K562 (cell line): ENCODE data around the gene ABHD17C. TPM values are rescaled to one million over a fixed set of nuclear protein-coding genes. Genes with fewer than 3 reads are reported as not detected.

Source experiments
- ATAC-seq: fragments of 200-7000 bp; cut with Tn5 transposase; 3 replicates; pipeline ENCODE4 v1.9.1; 2020; ENCODE audit warnings: moderate library complexity
- BruUV-seq: library from RNA; stranded (reverse); fragments of 400-500 nt; replicated peaks from 2 replicates; lab custom pipeline; 2021; lab: Mats Ljungman, UMichigan
- CTCF ChIA-PET: fragments of 300-600 bp; formaldehyde crosslinking; extraction: SDS; loops from one replicate; lab custom pipeline; 2021; ENCODE audit warnings: low intra/inter-chr PET ratio; lab: Yijun Ruan, JAX
- POLR2A ChIA-PET: fragments of 300-600, 350-650 bp; sonication (Branson Sonifier 250); formaldehyde crosslinking; extraction: SDS; loops from one replicate; lab custom pipeline; 2021; ENCODE audit warnings: antibody characterized with exemption, inconsistent platforms; lab: Yijun Ruan, JAX
- DNase-seq, 4 experiments: peaks; one replicate each; pipeline versions ENCODE4 v3.0.0 to v3.0.0-alpha.2; 2011 to 2018; ENCODE audit warnings: low spot score in 3 of 4, mixed read lengths in 3 of 4; ENCODE audit errors: extremely low read depth in 1 of 4
- FAIRE-seq: peaks from 2 replicates; lab custom pipeline; 2011; peaks lifted over from hg19 to GRCh38; lab: Jason Lieb, UNC
- H2AFZ ChIP-seq: 2 replicates; pipeline ENCODE4 v1.6.0; 2011; ENCODE audit warnings: low read depth, low read length, control low read depth, inconsistent platforms
- H3K27ac ChIP-seq: fragments of 200-600 bp; 3 replicates; pipeline ENCODE4 v1.8.0; 2011; ENCODE audit warnings: low read depth, mild to moderate bottlenecking, control low read depth, inconsistent platforms, low read length, moderate library complexity, mixed read lengths; ENCODE audit errors: extremely low read depth
- H3K27me3 ChIP-seq, 2 experiments: fragments of 300-600 bp in 1 of 2; 2 replicates in 1 of 2; 3 replicates in 1 of 2; pipeline versions ENCODE4 v1.6.0 to v1.8.0; 2011; ENCODE audit warnings: inconsistent platforms in 2 of 2, low read length in 2 of 2, mild to moderate bottlenecking in 1 of 2, mixed read lengths in 1 of 2, moderate library complexity in 1 of 2; ENCODE audit not compliant: control insufficient read depth in 2 of 2, insufficient read depth in 2 of 2
- H3K36me3 ChIP-seq: fragments of 300-600 bp; 3 replicates; pipeline ENCODE4 v1.8.0; 2011; ENCODE audit warnings: mild to moderate bottlenecking, low read length, inconsistent platforms; ENCODE audit not compliant: control insufficient read depth, insufficient read depth
- H3K4me1 ChIP-seq, 2 experiments: fragments of 200-600 bp in 1 of 2; replicated peaks in 1 of 2; 2 replicates in 1 of 2; 3 replicates in 1 of 2; pipeline versions ENCODE4 v1.5.1 to v1.8.0; 2011; ENCODE audit warnings: inconsistent platforms in 2 of 2, low read length in 2 of 2, mild to moderate bottlenecking in 1 of 2, mixed read lengths in 1 of 2, moderate library complexity in 1 of 2; ENCODE audit not compliant: control insufficient read depth in 2 of 2, insufficient read depth in 2 of 2
- H3K4me2 ChIP-seq: 2 replicates; pipeline ENCODE4 v1.6.1; 2011; ENCODE audit warnings: low read length, control low read depth, inconsistent platforms, mixed read lengths; ENCODE audit not compliant: insufficient read depth
- H3K4me3 ChIP-seq: fragments of 200-600 bp; sonication (generic), shearing (Covaris generic); 2 replicates; pipeline ENCODE4 v1.5.1; 2016; ENCODE audit warnings: control low read depth, inconsistent platforms
- H3K79me2 ChIP-seq: fragments of 200-600 bp; 3 replicates; pipeline ENCODE4 v1.8.0; 2011; ENCODE audit warnings: low read length, inconsistent platforms; ENCODE audit not compliant: control insufficient read depth, insufficient read depth
- H3K9ac ChIP-seq, 2 experiments: 2 replicates each; pipeline versions ENCODE4 v1.6.0 to v1.6.1; 2011; ENCODE audit warnings: low read depth in 2 of 2, low read length in 2 of 2, control low read depth in 1 of 2, inconsistent platforms in 1 of 2, mild to moderate bottlenecking in 1 of 2, mixed read lengths in 1 of 2; ENCODE audit not compliant: insufficient read depth in 1 of 2
- H3K9me1 ChIP-seq: one replicate; pipeline ENCODE4 v1.6.0; 2011; ENCODE audit warnings: inconsistent platforms, mild to moderate bottlenecking, low read length, moderate library complexity; ENCODE audit not compliant: control insufficient read depth, insufficient read depth
- H3K9me3 ChIP-seq: replicated peaks from 2 replicates; pipeline ENCODE4 v1.5.1; 2011; ENCODE audit warnings: low read depth, low read length, inconsistent platforms; ENCODE audit not compliant: control insufficient read depth, insufficient read depth
- H4K20me1 ChIP-seq: replicated peaks from 2 replicates; pipeline ENCODE4 v1.6.1; 2011; ENCODE audit warnings: low read length, inconsistent platforms, mixed read lengths; ENCODE audit not compliant: control insufficient read depth, insufficient read depth
- BRD4 ChIP-seq: fragments of 200-600 bp; sonication (generic); IDR thresholded peaks from 2 replicates; pipeline ENCODE4 v1.6.1; 2017; ENCODE audit warnings: inconsistent platforms
- CBX3 ChIP-seq, 2 experiments: IDR thresholded peaks; 1 replicate in 1 of 2; 2 replicates in 1 of 2; pipeline ENCODE4 v1.6.1; 2012; ENCODE audit warnings: inconsistent platforms in 2 of 2, low read length in 2 of 2, borderline replicate concordance in 1 of 2, control low read depth in 1 of 2
- ELK3 ChIP-seq: fragments of 450-650 bp; formaldehyde crosslinking; IDR thresholded peaks from 2 replicates; pipeline ENCODE4 v1.4.0; 2020; ENCODE audit warnings: mild to moderate bottlenecking
- ERF ChIP-seq: fragments of 450-650 bp; formaldehyde crosslinking; IDR thresholded peaks from 2 replicates; pipeline ENCODE4 v1.4.0; 2020; ENCODE audit warnings: mild to moderate bottlenecking, mixed read lengths
- ID3 ChIP-seq, 2 experiments: fragments of 250-450 bp in 1 of 2; fragments of 450-650 bp in 1 of 2; sonication (Bioruptor Pico) in 1 of 2; IDR thresholded peaks; 2 replicates each; pipeline versions ENCODE4 v1.6.1 to v1.8.0; 2016 to 2021; ENCODE audit warnings: mild to moderate bottlenecking in 2 of 2, moderate library complexity in 2 of 2, missing compliant biosample characterization in 1 of 2, missing genetic modification characterization in 1 of 2
- MYBL2 ChIP-seq, 2 experiments: fragments of 450-650 bp in 1 of 2; sonication (generic) in 1 of 2; formaldehyde crosslinking in 1 of 2; IDR thresholded peaks; 2 replicates each; pipeline versions ENCODE4 v1.6.1 to v1.8.1; 2017 to 2022; ENCODE audit warnings: borderline replicate concordance in 1 of 2, inconsistent platforms in 1 of 2, low read depth in 1 of 2, mild to moderate bottlenecking in 1 of 2, missing genetic modification reagents in 1 of 2, moderate library complexity in 1 of 2
- SFPQ ChIP-seq: fragments of 200-400 bp; formaldehyde crosslinking; IDR thresholded peaks from 2 replicates; pipeline ENCODE4 v1.6.1; 2017; ENCODE audit warnings: mild to moderate bottlenecking, low read depth, low read length, moderate library complexity
- SNAPC5 ChIP-seq: fragments of 250-450 bp; sonication (Bioruptor Pico); IDR thresholded peaks from 2 replicates; pipeline ENCODE4 v1.8.0; 2021; ENCODE audit warnings: moderate library complexity, mild to moderate bottlenecking, inconsistent platforms
- TBP ChIP-seq: optimal IDR thresholded peaks from 2 replicates; pipeline ENCODE3; 2011; ENCODE audit warnings: low read depth, low read length, improper control_type of control experiment
- THAP7 ChIP-seq: fragments of 250-450 bp; sonication (Bioruptor Pico); IDR thresholded peaks from 2 replicates; pipeline ENCODE4 v1.5.0; 2021
- TSHZ1 ChIP-seq: fragments of 250-450 bp; sonication (Bioruptor Pico); IDR thresholded peaks from 2 replicates; pipeline ENCODE4 v1.4.0; 2020; ENCODE audit warnings: mild to moderate bottlenecking, moderate library complexity
- ZNF584 ChIP-seq: fragments of 200-800 bp; sonication (Bioruptor generic); IDR thresholded peaks from 2 replicates; pipeline ENCODE4 v1.6.1; 2016; ENCODE audit warnings: low read depth, mild to moderate bottlenecking, missing genetic modification characterization, missing compliant biosample characterization
- ZNF699 ChIP-seq: fragments of 250-450 bp; sonication (Bioruptor Pico); IDR thresholded peaks from 2 replicates; pipeline ENCODE4 v1.8.0; 2021; ENCODE audit warnings: mild to moderate bottlenecking, moderate library complexity; ENCODE audit not compliant: insufficient replicate concordance
- WGBS: fragments of 100-300 bp; shearing (Covaris generic); methylation state at CpG from one replicate; pipeline ENCODE4 v1.1.6; 2016; ENCODE audit warnings: low coverage, mixed read lengths; ENCODE audit not compliant: insufficient coverage; ENCODE audit errors: missing lambda C conversion rate; 5-methylcytosine and 5-hydroxymethylcytosine counted together
- in situ Hi-C: fragments of 300-500 bp; cut with MboI; formaldehyde crosslinking; loops from 4 replicates; pipeline ENCODE4 v1.15.0; 2018; ENCODE audit warnings: inconsistent platforms, mixed read lengths
- intact Hi-C: fragments of 100-400 bp; cut with micrococcal nuclease; formaldehyde crosslinking; loops from 2 replicates; pipeline ENCODE4 v1.14.2; 2022
- polyA plus RNA-seq, 8 experiments: library from polyadenylated mRNA; depleted of rRNA in 4 of 8; stranded (reverse) in 5 of 8; unstranded in 3 of 8; fragments of >200 nt; fragmentation: Nextera tagmentation in 2 of 8; fragmentation: Illumina TruSeq in 1 of 8; extraction: Ambion mirVana in 2 of 8; extraction: Trizol in 1 of 8; gene quantifications; 2 replicates each; pipeline versions ENCODE4 v1.2.1 to v1.2.3, GENCODE V29; 2011 to 2014; ENCODE audit warnings: inconsistent platforms in 1 of 8, missing spikeins in 1 of 8
- total RNA-seq, 7 experiments: library from RNA; depleted of rRNA in 6 of 7; stranded (reverse); fragments of >200 nt in 6 of 7; fragmentation: Illumina TruSeq in 2 of 7; extraction: Trizol in 2 of 7; gene quantifications; 2 replicates each; pipeline versions ENCODE4 v1.2.1 to v1.2.3, GENCODE V29; 2011 to 2021; ENCODE audit warnings: low replicate concordance in 1 of 7

The ABHD17C gene
- total and polyA plus RNA-seq, 9 of the 15 experiments (the other 6 are each of a cell fraction or from before 2014, with no cell fraction given): 0.04 to 0.42 (median 0.19) TPM; not detected in 1

- Histone ChIP-seq H3K9me1 (no peaks in the 10 kb centered on the region), H2AFZ (no peak overlapping the region), H3K36me3 (no peaks in the 10 kb centered on the region), H3K4me3 (no peak overlapping the region), H3K9me3 (peaks cover 1% of the 10 kb centered on the region; the same call in 1 of the 2 replicates), H4K20me1 (no peaks in the 10 kb centered on the region), H3K4me2 (no peak overlapping the region), H3K9ac (no peak overlapping the region), H3K79me2 (no peaks in the 10 kb centered on the region), H3K27me3 (peaks cover 3 to 15% of the 10 kb centered on the region in 2 experiments; a peak in 4 of 5 replicates), H3K27ac (no peak overlapping the region), H3K4me1 (no peaks in the 10 kb centered on the region)
- intact Hi-C loops (no loop called here), in situ Hi-C loops (no loop called here)
- FAIRE-seq (no peak), ATAC-seq (no peak), DNase-seq (no peak)
- 3% methylated on average over 5 of the region's 5 CpGs for WGBS
- no TSS peak for BruUV-seq
- ChIA-PET CTCF (no interaction called here), POLR2A (interaction anchor here (0.5 to 1.0 kb wide), 3 partner anchors 20 to 530 kb away, joined by 3 read pairs; no protein-coding TSS in a partner anchor)
- TF ChIP-seq ZNF584 (CRISPR knock-in tag) (no peak), TSHZ1 (CRISPR knock-in tag) (no peak), ID3 (CRISPR knock-in tag; IDR thresholded peaks at IDR 0.05) (no peak), ID3 (tag; IDR thresholded peaks at IDR 0.05) (no peak), ZNF699 (no peak), ERF (CRISPR knock-in tag) (no peak), SNAPC5 (no peak), ELK3 (no peak), CBX3 (IDR thresholded peaks at IDR 0.05; ENCODE audit: borderline replicate concordance in 1 of 2, low read length in 2 of 2) (no peak), BRD4 (no peak), THAP7 (no peak), SFPQ (no peak), MYBL2 (IDR thresholded peaks at IDR 0.05; ENCODE audit: low read depth) (no peak), MYBL2 (CRISPR knock-in tag; IDR thresholded peaks at IDR 0.05; ENCODE audit: borderline replicate concordance) (no peak), TBP (no peak)
These were observed 101.3 kb downstream of the ABHD17C start for GRCh38 chr15:80796407-80796806.
